GM19324 (cell line): ENCODE data around the gene UCHL1.
"Not testable (repeated sequence)": the region's sequence is repeated elsewhere in the genome, so short reads cannot be mapped to it uniquely, and the experiment has no call there.

ENCODE experiments used
- ATAC-seq: cut with Tn5 transposase; IDR thresholded peaks from one replicate; pipeline ENCODE4 v1.9.1; 2021; ENCODE audit warnings: mild to moderate bottlenecking, moderate library complexity; ENCODE audit not compliant: unreplicated experiment, low FRiP score

The UCHL1 gene

DNA sequence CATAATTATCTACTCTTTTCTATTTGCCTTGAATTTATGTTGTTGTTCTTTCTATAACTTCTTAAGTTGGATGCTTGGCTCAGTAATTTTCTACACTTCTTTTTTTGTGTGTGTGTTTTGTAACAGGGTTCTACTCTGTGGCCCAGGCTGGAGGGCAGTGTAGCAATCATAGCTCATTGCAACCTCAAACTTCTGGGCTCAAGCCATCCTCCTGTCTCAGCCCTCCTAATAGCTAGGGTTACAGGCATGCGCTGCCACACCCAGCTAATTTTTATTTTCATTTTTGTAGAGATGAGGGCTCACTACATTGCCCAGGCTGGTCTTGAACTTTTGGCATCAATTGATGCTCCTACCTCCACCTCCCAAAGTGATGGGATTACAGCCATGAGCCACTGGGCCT lies 20.7 kb upstream of the UCHL1 start:
- no peak for ATAC-seq

DNA sequence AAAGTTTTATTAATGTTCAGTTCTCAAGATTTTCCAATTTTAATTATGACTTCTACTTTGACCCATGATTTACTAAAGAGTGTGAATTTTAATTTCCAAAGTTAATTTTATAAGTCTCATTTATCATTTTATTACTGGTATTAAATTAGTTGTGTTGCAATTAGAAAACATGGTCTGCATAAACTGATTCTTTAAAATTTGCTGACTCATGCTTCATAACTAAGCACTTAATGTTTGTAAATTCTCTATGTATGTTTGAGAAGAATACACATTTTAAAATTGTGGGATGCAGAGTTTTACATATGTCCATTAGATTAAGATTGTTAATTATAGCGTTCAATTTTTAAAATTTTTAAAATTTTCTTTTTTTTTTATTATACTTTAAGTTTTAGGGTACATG lies 20.2 kb upstream of the UCHL1 start:
- ATAC-seq = no peak

DNA sequence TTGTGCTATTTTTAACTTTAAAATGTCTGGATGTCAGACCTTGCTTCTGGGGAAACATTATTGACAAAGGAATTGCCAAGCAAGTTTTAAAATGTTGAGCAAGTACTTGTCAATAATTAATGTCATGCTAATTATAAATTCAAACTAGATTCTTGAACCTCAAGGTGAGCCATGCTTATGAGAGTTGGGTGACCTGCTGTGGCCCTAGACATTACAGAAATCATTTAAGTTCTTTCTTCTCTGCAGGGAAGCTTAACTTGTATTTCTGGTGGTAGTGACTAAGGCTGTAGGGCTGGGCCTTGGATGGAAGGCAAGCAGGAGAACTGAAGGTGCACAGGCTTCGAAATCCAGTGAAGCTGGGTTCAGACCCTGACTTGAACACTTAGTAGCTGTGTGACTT lies 14.8 kb upstream of the UCHL1 start:
- no peak for ATAC-seq

DNA sequence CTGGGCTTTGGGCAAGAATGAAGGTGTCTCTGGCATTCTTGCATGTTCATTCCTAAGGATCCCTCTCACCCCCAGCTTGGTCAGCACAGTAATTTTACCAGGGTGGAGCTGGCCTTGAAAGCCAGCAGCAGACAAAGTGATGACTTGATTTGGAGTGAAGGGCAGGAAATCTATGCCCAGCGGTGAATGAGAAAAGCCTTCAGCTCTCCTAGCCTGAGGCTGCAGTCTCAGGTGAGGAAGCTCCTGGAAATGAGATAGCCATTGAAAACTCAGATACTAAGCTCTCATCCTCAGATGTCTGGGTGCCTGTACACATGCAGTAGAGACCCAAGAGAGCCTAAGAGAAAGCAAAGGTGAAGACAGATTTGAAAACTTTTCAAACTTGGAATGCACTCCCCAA lies 10.7 kb upstream of the UCHL1 start:
- no peak for ATAC-seq

DNA sequence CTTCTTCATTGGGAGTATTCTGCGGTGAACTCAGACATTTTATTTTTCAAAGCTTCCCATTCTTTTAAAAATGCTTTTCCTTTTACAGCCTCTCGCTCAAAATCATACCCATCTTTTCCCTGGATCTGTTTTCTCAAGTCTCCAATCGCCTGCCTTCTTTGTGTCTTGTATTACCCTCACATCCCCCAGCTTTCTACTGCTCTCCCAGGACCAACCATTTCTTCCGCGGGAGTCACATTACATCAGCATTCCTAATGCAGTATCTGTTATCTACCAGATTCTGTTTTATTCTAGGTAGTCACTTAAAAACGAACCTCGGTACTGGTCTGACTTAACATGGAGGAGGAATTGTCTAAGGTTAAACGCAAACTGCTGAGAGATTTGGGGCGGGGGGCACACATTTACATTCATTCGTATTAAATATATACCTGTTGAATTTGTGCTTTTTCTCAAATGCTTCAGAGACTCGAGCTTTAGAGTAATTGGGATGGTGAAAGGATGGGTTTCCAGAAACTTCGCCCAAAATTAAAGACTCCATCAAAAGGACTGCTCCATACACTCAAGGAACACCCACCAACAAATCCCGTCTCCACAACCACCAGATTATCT lies 493 bp upstream of the UCHL1 start:
- no peak for ATAC-seq

DNA sequence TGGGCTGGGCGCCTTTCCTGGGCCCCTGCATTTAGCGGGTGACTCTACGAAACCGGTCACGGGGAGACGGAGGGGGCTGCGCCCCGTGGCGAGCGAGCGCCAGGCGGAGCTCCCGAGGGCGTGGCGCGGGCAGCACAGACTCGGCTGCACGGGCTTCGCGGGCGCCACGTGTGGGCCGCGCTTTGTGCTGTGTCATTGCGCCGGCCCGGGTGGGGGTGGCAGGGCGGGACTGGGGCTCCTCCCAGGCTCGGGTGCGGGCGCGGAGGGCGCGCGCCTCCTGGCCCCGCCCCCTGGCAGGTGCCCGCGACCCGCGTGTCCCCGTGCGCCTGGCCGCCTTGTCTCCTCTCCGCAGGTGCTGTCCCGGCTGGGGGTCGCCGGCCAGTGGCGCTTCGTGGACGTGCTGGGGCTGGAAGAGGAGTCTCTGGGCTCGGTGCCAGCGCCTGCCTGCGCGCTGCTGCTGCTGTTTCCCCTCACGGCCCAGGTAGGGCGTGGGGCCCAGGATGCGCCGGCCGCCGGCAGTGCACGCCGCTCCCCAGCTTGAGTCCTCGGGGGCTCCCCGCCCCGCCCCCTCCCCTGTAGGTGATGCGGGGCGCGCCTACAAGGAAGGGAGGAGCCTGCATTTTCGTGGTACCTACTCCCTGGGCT lies 651 bp downstream of the UCHL1 start:
- ATAC-seq = no peak

DNA sequence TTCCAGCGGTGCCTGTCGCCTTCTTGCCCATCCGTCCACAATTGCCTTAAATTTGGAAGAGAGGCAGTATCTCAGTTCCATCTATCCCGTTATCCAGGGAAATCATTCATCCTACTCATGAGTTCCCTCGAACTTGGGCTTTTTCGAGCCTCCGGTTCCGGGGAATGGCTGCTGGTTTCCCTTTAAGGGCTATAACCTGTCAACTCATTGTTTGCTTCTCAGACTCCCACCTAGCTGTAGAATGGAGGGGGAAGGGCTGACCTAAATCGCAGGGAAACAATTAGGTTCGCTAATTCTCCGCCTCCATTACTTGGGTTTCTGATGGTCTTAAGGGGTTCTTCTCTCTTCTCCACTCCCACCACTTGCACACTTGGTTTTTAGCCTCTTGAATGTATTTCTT lies 1.2 kb downstream of the UCHL1 start:
- no peak for ATAC-seq

DNA sequence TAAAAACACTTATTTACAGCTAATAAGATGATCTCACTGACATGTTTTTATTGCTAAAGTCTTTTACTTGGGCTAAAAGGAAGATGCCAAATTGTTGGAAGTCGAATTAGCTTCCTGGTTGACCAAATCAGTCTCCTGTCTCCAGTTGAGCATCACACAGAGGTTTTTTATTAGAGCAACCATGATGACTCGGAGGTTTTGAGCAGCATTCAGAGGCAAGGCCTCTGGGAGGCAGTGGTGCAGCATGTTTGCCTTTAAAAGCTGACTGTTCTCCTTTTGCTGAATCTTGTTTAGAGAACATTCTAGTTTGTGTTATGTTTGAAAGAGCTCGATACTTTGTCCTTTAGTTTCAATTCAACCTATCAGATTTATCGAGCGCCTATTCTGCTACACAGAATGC lies 2.1 kb downstream of the UCHL1 start:
- ATAC-seq = no peak

DNA sequence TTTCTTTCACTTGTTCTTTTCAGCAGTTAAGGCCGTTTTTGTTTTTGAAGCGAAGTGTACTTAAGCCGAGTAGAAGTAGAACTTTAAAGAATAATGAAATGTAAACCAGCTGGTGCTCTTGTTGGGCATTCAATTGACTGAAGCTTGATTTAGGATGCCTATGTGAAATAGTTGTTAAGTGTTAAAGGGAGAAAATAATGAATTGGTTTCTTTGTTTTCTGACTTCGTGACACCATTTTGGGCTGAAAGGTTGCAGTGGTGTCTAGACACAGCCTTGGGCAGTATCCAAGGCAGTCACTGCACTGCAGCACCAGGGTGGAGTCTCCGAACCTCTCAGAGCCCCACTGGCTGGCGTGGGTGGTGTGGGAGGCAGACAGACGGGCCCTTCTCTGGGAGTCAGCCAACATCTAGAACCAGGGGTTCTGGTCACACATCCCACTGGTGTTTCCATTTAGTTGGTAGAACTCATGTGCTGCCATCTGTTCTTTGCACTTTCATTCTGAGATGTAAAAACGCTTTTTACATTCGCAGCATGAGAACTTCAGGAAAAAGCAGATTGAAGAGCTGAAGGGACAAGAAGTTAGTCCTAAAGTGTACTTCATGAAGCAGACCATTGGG lies 3.5 kb downstream of the UCHL1 start:
- no peak for ATAC-seq

DNA sequence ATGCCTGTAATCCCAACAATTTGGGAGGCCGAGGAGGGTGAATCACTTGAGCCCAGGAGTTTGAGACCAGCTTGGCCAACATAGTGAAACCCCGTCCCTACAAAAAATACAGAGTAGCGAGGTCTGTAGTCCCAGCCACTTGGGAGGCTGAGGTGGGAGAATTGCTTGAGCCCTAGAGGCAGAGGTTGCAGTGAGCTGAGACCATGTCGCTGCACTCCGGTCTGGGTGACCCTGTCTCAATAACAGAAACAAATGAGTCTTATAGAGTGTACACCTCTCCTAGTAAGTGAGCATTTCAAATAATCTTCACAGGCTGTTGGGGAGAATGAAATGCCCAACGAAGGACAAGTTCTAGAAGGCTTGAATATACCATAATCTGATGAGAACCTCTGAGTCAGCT lies 5.5 kb downstream of the UCHL1 start:
- ATAC-seq = no peak

DNA sequence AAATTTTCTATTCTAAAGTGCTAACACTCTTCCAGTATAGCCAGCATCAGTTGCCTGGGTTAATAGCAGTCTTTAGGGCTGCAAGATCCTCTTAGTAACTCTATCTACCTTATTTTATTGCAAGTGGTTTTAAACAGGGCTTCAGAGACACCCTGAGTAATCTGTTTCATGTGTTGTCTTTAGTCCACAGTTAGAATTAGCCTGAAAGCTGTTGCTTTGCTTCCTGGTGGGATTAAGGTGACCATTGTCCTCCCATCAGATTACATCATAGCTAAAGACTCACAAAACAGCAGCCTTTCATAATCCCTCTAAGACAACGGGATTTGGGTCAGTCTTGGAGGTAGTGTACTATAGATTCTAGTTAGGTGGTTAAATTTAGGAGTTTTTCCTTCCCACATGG lies 7.5 kb downstream of the UCHL1 start:
- ATAC-seq = no peak

DNA sequence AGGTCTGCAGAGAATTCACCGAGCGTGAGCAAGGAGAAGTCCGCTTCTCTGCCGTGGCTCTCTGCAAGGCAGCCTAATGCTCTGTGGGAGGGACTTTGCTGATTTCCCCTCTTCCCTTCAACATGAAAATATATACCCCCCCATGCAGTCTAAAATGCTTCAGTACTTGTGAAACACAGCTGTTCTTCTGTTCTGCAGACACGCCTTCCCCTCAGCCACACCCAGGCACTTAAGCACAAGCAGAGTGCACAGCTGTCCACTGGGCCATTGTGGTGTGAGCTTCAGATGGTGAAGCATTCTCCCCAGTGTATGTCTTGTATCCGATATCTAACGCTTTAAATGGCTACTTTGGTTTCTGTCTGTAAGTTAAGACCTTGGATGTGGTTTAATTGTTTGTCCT lies 11.3 kb downstream of the UCHL1 start:
- no peak for ATAC-seq

DNA sequence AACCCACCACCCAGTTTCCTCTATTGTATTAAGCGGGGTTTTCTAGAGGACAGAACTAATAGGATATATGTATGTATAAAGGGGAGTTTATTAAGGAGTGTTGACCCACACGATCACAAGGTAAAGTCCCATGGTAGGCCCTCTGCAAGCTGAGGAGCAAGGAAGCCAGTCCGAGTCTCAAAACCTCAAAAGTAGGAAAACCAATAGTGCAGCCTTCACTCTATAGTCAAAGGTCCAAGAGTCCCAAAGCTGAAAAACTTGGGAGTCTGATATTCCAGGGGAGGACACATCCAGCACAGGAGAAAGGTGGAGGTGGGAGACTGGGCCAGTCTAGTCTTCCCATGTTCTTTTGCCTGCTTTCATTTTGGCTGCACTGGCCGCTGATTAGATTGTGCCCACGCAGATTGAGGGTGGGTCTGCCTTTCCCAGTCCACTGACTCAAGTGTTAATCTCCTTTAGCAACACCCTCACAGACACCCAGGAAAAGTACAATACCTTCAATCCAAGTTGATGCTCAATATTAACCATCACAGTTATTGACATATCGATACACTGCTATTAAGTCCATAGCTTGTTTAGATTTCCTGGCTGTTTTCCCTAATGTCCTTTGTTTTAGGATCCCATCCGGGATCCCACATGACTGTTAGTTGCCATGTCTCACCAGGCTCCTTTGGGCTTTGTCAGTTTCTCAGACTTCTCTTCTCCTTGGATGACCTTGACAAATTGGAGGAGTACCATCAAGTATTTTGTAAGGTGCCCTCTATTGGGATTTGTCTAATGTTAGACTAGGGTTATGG lies 12.2 kb downstream of the UCHL1 start:
- no peak for ATAC-seq

DNA sequence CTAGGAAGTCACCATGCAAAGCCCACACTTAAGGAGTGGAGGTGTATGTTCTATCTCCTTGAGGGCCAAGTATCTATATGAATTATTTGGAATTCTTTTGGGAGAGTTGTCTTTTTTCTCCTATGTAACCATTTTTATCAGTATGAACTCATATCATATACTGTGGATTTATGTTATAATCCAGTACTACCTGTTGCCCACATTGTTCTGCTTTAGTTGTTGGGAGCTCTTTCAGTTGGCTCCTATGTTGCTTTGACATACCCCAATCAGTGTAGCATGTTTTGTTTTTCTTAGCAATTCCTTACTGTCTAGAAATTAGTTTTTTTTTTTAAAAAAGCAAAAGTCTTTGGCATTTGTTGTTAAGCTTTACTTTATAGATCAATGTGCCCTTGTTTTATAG lies 13.0 kb downstream of the UCHL1 start:
- ATAC-seq = no peak

DNA sequence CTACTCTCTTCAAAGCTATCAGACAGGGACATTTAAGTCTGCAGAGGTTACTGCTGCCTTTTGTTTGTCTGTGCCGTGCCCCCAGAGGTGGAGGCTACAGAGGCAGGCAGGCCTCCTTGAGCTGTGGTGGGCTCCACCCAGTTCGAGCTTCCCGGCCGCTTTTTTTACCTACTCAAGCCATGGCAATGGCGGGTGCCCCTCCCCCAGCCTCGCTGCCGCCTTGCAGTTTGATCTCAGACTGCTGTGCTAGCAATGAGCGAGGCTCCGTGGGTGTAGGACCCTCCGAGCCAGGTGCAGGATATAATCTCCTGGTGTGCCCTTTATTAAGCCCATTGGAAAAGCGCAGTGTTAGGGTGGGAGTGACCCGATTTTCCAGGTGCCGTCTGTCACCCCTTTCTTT lies 19.2 kb downstream of the UCHL1 start:
- ATAC-seq = not testable (repeated sequence)

DNA sequence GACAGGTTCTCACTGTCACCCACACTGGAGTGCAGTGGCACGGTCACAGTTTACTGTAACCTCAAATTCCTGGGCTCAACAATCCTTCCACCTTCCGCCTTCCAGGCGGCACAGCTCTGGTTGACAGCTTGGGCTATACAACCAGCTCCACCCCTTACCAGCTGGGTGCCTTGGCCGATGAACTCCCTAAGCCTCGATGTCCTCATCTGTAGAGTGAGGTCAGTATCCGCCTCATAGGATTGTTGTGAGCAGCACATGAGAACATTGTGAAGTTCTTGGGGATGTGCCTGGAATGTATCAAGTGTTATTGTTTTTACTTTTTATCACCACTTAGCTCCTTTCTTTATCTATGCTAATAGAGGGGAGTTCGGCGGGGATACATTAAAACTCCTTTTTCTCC lies 23.3 kb downstream of the UCHL1 start:
- ATAC-seq = no peak

DNA sequence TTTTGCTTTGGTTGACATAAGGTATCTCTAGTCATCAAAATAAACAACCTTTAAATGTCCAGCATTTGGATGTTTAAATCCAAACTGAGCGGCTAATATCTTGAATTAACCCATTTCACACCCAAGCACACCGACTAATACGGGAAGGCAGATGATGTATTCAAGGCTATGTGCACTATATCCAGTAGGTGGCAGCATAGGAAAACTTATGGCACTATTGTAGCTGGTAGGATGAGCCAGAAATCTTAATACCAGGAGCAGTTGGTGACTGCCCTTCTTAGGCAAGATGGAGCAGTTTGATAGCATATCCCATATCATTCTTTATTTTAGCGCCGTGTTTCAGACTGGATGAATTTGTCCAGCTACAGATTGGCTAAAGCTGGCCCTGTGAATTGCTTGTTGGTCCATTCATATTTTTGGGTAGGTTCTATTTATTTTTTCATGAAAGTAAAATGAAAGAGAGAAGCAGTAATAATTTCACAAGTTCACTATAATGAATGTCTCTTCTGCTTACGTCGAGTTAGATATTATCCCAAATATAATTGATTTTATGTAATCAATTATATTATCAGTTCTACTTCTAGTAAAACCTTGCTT lies 24.4 kb downstream of the UCHL1 start:
- ATAC-seq = peak; percentile 85

DNA sequence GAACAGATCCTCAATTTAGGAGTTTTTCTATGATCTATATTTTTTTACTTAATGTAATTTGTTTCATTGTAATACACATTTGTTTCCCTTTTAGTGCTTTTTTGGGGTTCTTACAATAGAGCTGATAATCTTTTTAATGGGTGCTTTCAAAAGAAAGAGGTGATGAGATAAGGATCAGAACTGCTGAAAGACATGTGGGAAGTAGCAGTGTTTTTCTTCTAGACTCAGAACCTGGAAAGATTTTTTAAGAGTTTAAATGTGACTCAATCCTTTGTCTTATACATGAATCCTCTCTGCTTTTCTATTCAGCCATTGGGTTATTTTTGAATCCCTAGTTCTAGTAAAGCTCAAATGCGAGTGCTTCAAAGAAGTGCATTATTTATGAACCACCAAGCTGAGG lies 25.6 kb downstream of the UCHL1 start:
- ATAC-seq = no peak

DNA sequence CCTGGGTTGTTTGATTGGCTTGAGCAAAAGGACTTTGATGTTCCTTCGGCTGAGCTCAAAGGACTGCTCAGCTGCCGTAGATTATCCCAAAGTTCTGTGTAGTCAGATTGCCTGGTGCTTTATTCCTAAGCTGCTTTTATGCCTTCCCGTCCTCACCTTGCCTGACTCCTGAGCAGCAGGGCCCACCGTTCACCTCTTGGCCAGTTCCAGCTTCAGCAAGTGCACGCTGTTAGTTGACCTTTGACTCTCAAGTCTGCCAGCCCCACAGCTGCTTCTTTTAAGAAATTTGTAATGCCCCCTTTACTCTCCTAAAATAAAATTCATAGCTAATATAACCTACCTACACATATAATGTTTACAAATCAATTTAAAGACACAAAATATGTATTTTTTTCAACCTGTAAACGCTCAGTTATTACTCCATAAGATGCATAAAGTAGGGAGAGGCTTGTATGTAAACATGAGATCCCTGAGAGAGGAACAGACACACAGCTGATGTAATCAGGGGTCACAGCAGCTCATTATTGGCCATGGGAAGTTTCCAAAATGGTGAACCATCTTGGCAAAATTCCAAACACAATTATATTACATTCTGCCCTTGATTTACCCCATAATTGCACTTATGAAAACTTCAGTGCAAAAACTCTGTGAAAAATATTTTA lies 28.6 kb downstream of the UCHL1 start:
- ATAC-seq = no peak

DNA sequence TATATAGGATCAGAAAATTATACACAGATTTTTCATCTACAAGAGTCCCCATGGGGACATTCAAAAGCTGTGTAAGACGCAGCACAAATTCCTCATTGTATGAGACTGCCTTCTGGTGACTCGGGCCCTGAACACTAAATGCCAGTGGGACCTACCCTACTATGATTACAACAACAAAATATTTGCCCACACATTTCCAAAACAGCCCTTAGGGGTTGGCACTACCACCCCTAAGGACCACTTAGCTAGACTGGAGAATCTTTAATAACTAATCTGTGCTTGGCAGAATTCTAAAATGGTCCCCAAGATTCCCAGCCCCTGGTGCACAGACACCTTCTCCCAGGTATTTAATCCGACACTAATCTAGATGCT lies 29.1 kb downstream of the UCHL1 start:
- ATAC-seq = no peak

DNA sequence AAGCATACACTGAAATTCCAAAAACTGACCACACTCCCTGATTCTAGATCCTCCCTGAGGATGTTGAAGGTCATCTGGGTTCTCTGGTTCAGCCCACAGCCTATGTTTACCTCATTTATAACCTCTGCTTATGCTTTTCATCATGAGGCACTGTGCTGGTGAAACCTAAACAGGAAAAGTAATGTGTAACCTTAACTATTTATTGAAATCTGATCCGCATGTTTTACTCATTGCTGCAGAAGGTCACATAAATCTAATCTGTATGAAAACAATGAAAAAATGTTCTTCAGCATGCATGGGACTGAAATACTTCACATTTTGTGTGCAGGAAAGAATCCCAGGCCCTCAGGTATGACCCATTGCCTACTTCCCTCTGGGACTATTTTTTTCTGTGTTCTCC lies 30.3 kb downstream of the UCHL1 start:
- ATAC-seq = no peak
